Neuronal stem cell (in vitro differentiated cells): ENCODE data around the gene C19orf67.
A peak's percentile ranks its signal among the peaks of the same experiment; 100 is the strongest.

Source experiments
- DNase-seq: peaks from one replicate; pipeline ENCODE4 v3.0.0-alpha.2; 2013; ENCODE audit warnings: low spot score
- H2AFZ ChIP-seq: one replicate; pipeline ENCODE4 v1.6.1; 2013; ENCODE audit warnings: mild to moderate bottlenecking, low read length, inconsistent platforms
- H2AK5ac ChIP-seq: 2 replicates; pipeline ENCODE4 v1.6.1; 2013; ENCODE audit warnings: low read depth, mild to moderate bottlenecking, inconsistent platforms, low read length, moderate library complexity, mixed read lengths
- H2BK120ac ChIP-seq: 2 replicates; pipeline ENCODE4 v1.6.1; 2013; ENCODE audit warnings: low read depth, mild to moderate bottlenecking, inconsistent platforms, low read length, moderate library complexity, mixed read lengths
- H2BK12ac ChIP-seq: one replicate; pipeline ENCODE4 v1.6.1; 2013; ENCODE audit warnings: low read length, inconsistent platforms
- H2BK15ac ChIP-seq: 2 replicates; pipeline ENCODE4 v1.6.1; 2013; ENCODE audit warnings: mild to moderate bottlenecking, low read length, inconsistent platforms, mixed read lengths
- H2BK5ac ChIP-seq: one replicate; pipeline ENCODE4 v1.6.1; 2013; ENCODE audit warnings: inconsistent platforms, mild to moderate bottlenecking, low read length, moderate library complexity
- H3K14ac ChIP-seq: one replicate; pipeline ENCODE4 v1.6.1; 2013; ENCODE audit warnings: low read length, inconsistent platforms
- H3K18ac ChIP-seq: 2 replicates; pipeline ENCODE4 v1.6.1; 2013; ENCODE audit warnings: low read length, inconsistent platforms
- H3K23ac ChIP-seq: 2 replicates; pipeline ENCODE4 v1.6.1; 2013; ENCODE audit warnings: low read depth, mild to moderate bottlenecking, mixed read lengths, low read length, inconsistent platforms; ENCODE audit not compliant: poor library complexity
- H3K27ac ChIP-seq: replicated peaks from 3 replicates; pipeline ENCODE4 v1.5.1; 2013; ENCODE audit warnings: low read length, inconsistent platforms
- H3K27me3 ChIP-seq, 3 experiments: 2 replicates each; pipeline ENCODE4 v1.6.1; 2013; ENCODE audit warnings: low read length in 3 of 3, mild to moderate bottlenecking in 2 of 3, inconsistent platforms in 1 of 3, low read depth in 1 of 3, mixed read lengths in 1 of 3, moderate library complexity in 1 of 3; ENCODE audit not compliant: control insufficient read depth in 3 of 3, insufficient read depth in 3 of 3
- H3K36me3 ChIP-seq, 2 donors: replicated peaks in 1 of 2; 2 replicates each; pipeline ENCODE4 v1.6.1; 2013; ENCODE audit warnings: low read length in 2 of 2; ENCODE audit not compliant: control insufficient read depth in 2 of 2, insufficient read depth in 2 of 2
- H3K4ac ChIP-seq: 2 replicates; pipeline ENCODE4 v1.6.1; 2013; ENCODE audit warnings: inconsistent platforms, mild to moderate bottlenecking, low read length, moderate library complexity
- H3K4me1 ChIP-seq, 2 donors: 1 replicate in 1 of 2; 2 replicates in 1 of 2; pipeline ENCODE4 v1.6.1; 2013; ENCODE audit warnings: low read length in 2 of 2, low read depth in 1 of 2; ENCODE audit not compliant: control insufficient read depth in 2 of 2, insufficient read depth in 1 of 2
- H3K4me2 ChIP-seq: one replicate; pipeline ENCODE4 v1.6.1; 2013; ENCODE audit warnings: mild to moderate bottlenecking, low read length, inconsistent platforms; ENCODE audit not compliant: insufficient read depth, poor library complexity, severe bottlenecking
- H3K4me3 ChIP-seq, 2 donors: 2 replicates each; pipeline ENCODE4 v1.5.1; 2013; ENCODE audit warnings: low read length in 2 of 2, mild to moderate bottlenecking in 2 of 2, inconsistent platforms in 1 of 2, moderate library complexity in 1 of 2
- H3K79me1 ChIP-seq: one replicate; pipeline ENCODE4 v1.6.1; 2013; ENCODE audit warnings: low read depth, mild to moderate bottlenecking, inconsistent platforms, low read length, moderate library complexity
- H3K9ac ChIP-seq: one replicate; pipeline ENCODE4 v1.6.1; 2013; ENCODE audit warnings: mild to moderate bottlenecking, low read depth, low read length, inconsistent platforms; ENCODE audit not compliant: poor library complexity
- H3K9me3 ChIP-seq, 2 donors: replicated peaks in 1 of 2; 2 replicates each; pipeline versions ENCODE3 to v1.6.1; 2013; ENCODE audit warnings: low read length in 2 of 2, mild to moderate bottlenecking in 2 of 2, inconsistent platforms in 1 of 2, low read depth in 1 of 2, mixed read lengths in 1 of 2, moderate library complexity in 1 of 2; ENCODE audit not compliant: control insufficient read depth in 2 of 2, insufficient read depth in 1 of 2
- H4K8ac ChIP-seq: one replicate; pipeline ENCODE4 v1.6.1; 2013; ENCODE audit warnings: low read depth, mild to moderate bottlenecking, inconsistent platforms, low read length, moderate library complexity
- H4K91ac ChIP-seq: one replicate; pipeline ENCODE4 v1.6.1; 2013; ENCODE audit warnings: low read length, low read depth, mild to moderate bottlenecking, inconsistent platforms; ENCODE audit not compliant: poor library complexity
- WGBS, 2 donors: extraction: QIAGEN DNeasy Blood & Tissue Kit; methylation state at CpG; one replicate each; pipeline ENCODE4 v1.1.7; 2013; ENCODE audit warnings: missing lambda C conversion rate in 2 of 2, mixed read lengths in 1 of 2; ENCODE audit not compliant: insufficient read length in 2 of 2, insufficient replicate concordance in 1 of 2; ENCODE audit errors: extremely low coverage in 2 of 2; 5-methylcytosine and 5-hydroxymethylcytosine counted together

Gene C19orf67

GRCh38 chr19:14091813-14092462 lies 6.4 kb upstream of the C19orf67 start:
- Histone ChIP-seq H3K27ac (no peak overlapping the region), H3K9me3 (peaks cover 11% of the 10 kb centered on the region in 2 donors), H3K4me2 (peak overlapping the region; percentile 83), H2BK120ac (no peak overlapping the region), H3K36me3 (peaks cover 18 to 38% of the 10 kb centered on the region in 2 donors), H3K18ac (peak overlapping the region; percentile 54), H2BK12ac (no peak overlapping the region), H3K27me3 (peaks cover 0 to 4% (median 0%) of the 10 kb centered on the region in 3 experiments), H3K4me1 (peaks cover 3 to 4% of the 10 kb centered on the region in 2 donors), H3K4me3 (peak overlapping the region in 1 of 2 donors; percentile 86), H2AFZ (peak overlapping the region; percentile 96), H4K91ac (no peak overlapping the region), H3K79me1 (peaks cover 4% of the 10 kb centered on the region), H3K4ac (no peak overlapping the region), H2BK5ac (peak overlapping the region; percentile 66), H4K8ac (no peak overlapping the region), H3K9ac (no peak overlapping the region), H2AK5ac (peak overlapping the region; percentile 96), H2BK15ac (no peak overlapping the region), H3K23ac (no peak overlapping the region), H3K14ac (no peak overlapping the region)
- peak; percentile 21 for DNase-seq
- WGBS, 2 donors, result no CpG with 5 or more reads among the region's 15 CpGs

- H2BK5ac ChIP-seq, result peak overlapping the region; percentile 66
- peak; percentile 78 for DNase-seq
- H3K4ac ChIP-seq, result peak overlapping the region; percentile 76
- peak overlapping the region; percentile 97 for H2BK15ac ChIP-seq
- peak overlapping the region; percentile 96 for H2AFZ ChIP-seq
- peaks cover 4% of the 10 kb centered on the region for H3K79me1 ChIP-seq
- H2BK12ac ChIP-seq, result peak overlapping the region; percentile 84
- WGBS, 2 donors, result no CpG with 5 or more reads among the region's 72 CpGs
- peak overlapping the region; percentile 79 to 86 for H3K4me3 ChIP-seq
- H3K18ac ChIP-seq, result peak overlapping the region; percentile 95
- H3K27ac ChIP-seq, result peak overlapping the region; percentile 81
- H2BK120ac ChIP-seq, result no peak overlapping the region
- peak overlapping the region; percentile 43 for H4K8ac ChIP-seq
- no peak overlapping the region for H4K91ac ChIP-seq
- peak overlapping the region; percentile 81 for H3K9ac ChIP-seq
- peak overlapping the region; percentile 96 for H2AK5ac ChIP-seq
- H3K14ac ChIP-seq, result no peak overlapping the region
- H3K4me2 ChIP-seq, result peak overlapping the region; percentile 83
- H3K27me3 ChIP-seq, result peaks cover 0 to 4% (median 0%) of the 10 kb centered on the region in 3 experiments
- peaks cover 11% of the 10 kb centered on the region in 2 donors for H3K9me3 ChIP-seq
- peaks cover 14 to 38% of the 10 kb centered on the region in 2 donors for H3K36me3 ChIP-seq
- peak overlapping the region; percentile 65 for H3K23ac ChIP-seq
- peaks cover 3 to 4% of the 10 kb centered on the region in 2 donors for H3K4me1 ChIP-seq
Observed at GRCh38 chr19:14091081-14091812, 5.7 kb upstream of the C19orf67 start.

GRCh38 chr19:14090509-14091080 lies 5.0 kb upstream of the C19orf67 start, which contains the start of gene SAMD1:
Gene SAMD1, minus strand, starts transcription at chr19:14090751.
- H3K9ac ChIP-seq, result peak within 1 kb of the TSS; percentile 96
- peak within 1 kb of the TSS; percentile 84 for H2BK12ac ChIP-seq
- H3K79me1 ChIP-seq, result peaks cover 4% of the 10 kb centered on the region
- peaks cover 3 to 4% of the 10 kb centered on the region in 2 donors for H3K4me1 ChIP-seq
- peak within 1 kb of the TSS; percentile 86 to 98 for H3K4me3 ChIP-seq
- H2AK5ac ChIP-seq, result peak within 1 kb of the TSS; percentile 96
- peaks cover 14 to 37% of the 10 kb centered on the region in 2 donors for H3K36me3 ChIP-seq
- peak within 1 kb of the TSS; percentile 43 for H4K8ac ChIP-seq
- no peak within 1 kb of the TSS for H4K91ac ChIP-seq
- peak; percentile 54 for DNase-seq
- H3K27ac ChIP-seq, result peak within 1 kb of the TSS; percentile 82
- H3K4me2 ChIP-seq, result peak within 1 kb of the TSS; percentile 83
- peak within 1 kb of the TSS; percentile 76 for H3K4ac ChIP-seq
- peak within 1 kb of the TSS; percentile 66 for H2BK5ac ChIP-seq
- no CpG with 5 or more reads among the region's 65 CpGs for WGBS, 2 donors
- H2BK15ac ChIP-seq, result peak within 1 kb of the TSS; percentile 97
- peak within 1 kb of the TSS; percentile 96 for H3K18ac ChIP-seq
- H3K9me3 ChIP-seq, result peaks cover 11% of the 10 kb centered on the region in 2 donors
- H2AFZ ChIP-seq, result peak within 1 kb of the TSS; percentile 96
- H3K27me3 ChIP-seq, result peaks cover 0 to 4% (median 0%) of the 10 kb centered on the region in 3 experiments
- peak within 1 kb of the TSS; percentile 64 for H3K14ac ChIP-seq
- H2BK120ac ChIP-seq, result no peak within 1 kb of the TSS
- H3K23ac ChIP-seq, result peak within 1 kb of the TSS; percentile 75
